Measurements from ENCODE around the gene VWA1. TPM values are rescaled to one million over a fixed set of nuclear protein-coding genes. Genes with fewer than 3 reads are reported as not detected.
"Not testable (repeated sequence)": the region's sequence is repeated elsewhere in the genome, so short reads cannot be mapped to it uniquely, and the experiment has no call there.

Gene VWA1
- total RNA-seq, 3 donors from 2014 or later: 13.0 to 44.8 (median 35.7) TPM

GRCh38 chr1:1482856-1483255 is 47.4 kb downstream of the VWA1 start:
- DNase-seq (ENCODE audit: low spot score in 2 of 2): no peak
- Histone ChIP-seq H3K27ac (no peak overlapping the region), H3K9me3 (no peaks in the 10 kb centered on the region), H3K36me3 (no peaks in the 10 kb centered on the region), H3K4me1 (no peaks in the 10 kb centered on the region), H3K27me3 (no peaks in the 10 kb centered on the region), H3K4me3 (no peak overlapping the region)
- TF ChIP-seq POLR2AphosphoS5 (IDR thresholded peaks at IDR 0.05) (no peak), CTCF (IDR thresholded peaks at IDR 0.05) (no peak), POLR2A (IDR thresholded peaks at IDR 0.05) (no peak)
- intact Hi-C loops (cut with DNase I; ENCODE audit: low total_unique reads): loop anchor here (10.0 kb wide), 1 partner anchor 458 kb away; the partner anchor contains the start of gene AGRN

- no peak for TF ChIP-seq POLR2A (IDR thresholded peaks at IDR 0.05)
- TF ChIP-seq CTCF (IDR thresholded peaks at IDR 0.05): no peak
- no peak for TF ChIP-seq POLR2AphosphoS5 (IDR thresholded peaks at IDR 0.05)
- Histone ChIP-seq H3K36me3 (no peaks in the 10 kb centered on the region), H3K27ac (no peak overlapping the region), H3K9me3 (no peaks in the 10 kb centered on the region), H3K4me3 (no peak overlapping the region), H3K4me1 (no peaks in the 10 kb centered on the region), H3K27me3 (no peaks in the 10 kb centered on the region)
- DNase-seq (ENCODE audit: low spot score in 2 of 2): no peak
- intact Hi-C loops (cut with DNase I; ENCODE audit: low total_unique reads): loop anchor here (10.0 kb wide), 1 partner anchor 459 kb away; the partner anchor contains the start of gene AGRN
Observed at GRCh38 chr1:1483714-1484113, 48.2 kb downstream of the VWA1 start.

- intact Hi-C loops (cut with DNase I; ENCODE audit: low total_unique reads): loop anchor here (10.0 kb wide), 1 partner anchor 460 kb away; the partner anchor contains the start of gene AGRN
- not testable (repeated sequence) for H3K36me3 ChIP-seq; H3K27me3 ChIP-seq; H3K27ac ChIP-seq; DNase-seq (ENCODE audit: low spot score in 2 of 2); H3K9me3 ChIP-seq; H3K4me1 ChIP-seq; H3K4me3 ChIP-seq
Observed at GRCh38 chr1:1484976-1485750, 49.7 kb downstream of the VWA1 start.

- H3K36me3 ChIP-seq; H3K4me3 ChIP-seq; H3K27ac ChIP-seq; DNase-seq (ENCODE audit: low spot score in 2 of 2); H3K9me3 ChIP-seq; H3K4me1 ChIP-seq; H3K27me3 ChIP-seq: not testable (repeated sequence)
- intact Hi-C loops (cut with DNase I; ENCODE audit: low total_unique reads): loop anchor here (10.0 kb wide), 1 partner anchor 461 kb away; the partner anchor contains the start of gene AGRN
Observed at GRCh38 chr1:1485755-1486317, 50.3 kb downstream of the VWA1 start.

GRCh38 chr1:1487701-1488100 is 52.2 kb downstream of the VWA1 start:
- no peak overlapping the region for H3K27ac ChIP-seq
- intact Hi-C loops (cut with DNase I; ENCODE audit: low total_unique reads): loop anchor here (10.0 kb wide), 1 partner anchor 463 kb away; the partner anchor contains the start of gene AGRN

More at GRCh38 chr1:1487701-1488100, 52.2 kb downstream of the VWA1 start:
- H3K36me3 ChIP-seq: no peaks in the 10 kb centered on the region
- H3K4me3 ChIP-seq: no peak overlapping the region
- no peak for DNase-seq (ENCODE audit: low spot score in 2 of 2)
- no peaks in the 10 kb centered on the region for H3K4me1 ChIP-seq
- H3K9me3 ChIP-seq: no peaks in the 10 kb centered on the region
- no peak for TF ChIP-seq CTCF (IDR thresholded peaks at IDR 0.05)
- TF ChIP-seq POLR2A (IDR thresholded peaks at IDR 0.05): no peak
- TF ChIP-seq POLR2AphosphoS5 (IDR thresholded peaks at IDR 0.05): no peak
- H3K27me3 ChIP-seq: no peaks in the 10 kb centered on the region

Measured in breast epithelium (tissue), 4 donors.